CD4-positive, alpha-beta memory T cell (primary cell): ENCODE data around the gene MUC4. TPM values are rescaled to one million over a fixed set of nuclear protein-coding genes. Genes with fewer than 3 reads are reported as not detected.
A peak's percentile ranks its signal among the peaks of the same experiment; 100 is the strongest.
"Not testable (repeated sequence)": the region's sequence is repeated elsewhere in the genome, so short reads cannot be mapped to it uniquely, and the experiment has no call there.

ENCODE experiments used
- CTCF ChIA-PET: fragments of 350-600 bp; sonication (Branson Sonifier 250); formaldehyde crosslinking; loops from one replicate; lab custom pipeline; 2021; ENCODE audit warnings: inconsistent platforms; ENCODE audit not compliant: partially characterized antibody; lab: Charles Lee
- POLR2A ChIA-PET: fragments of 350-600 bp; sonication (Branson Sonifier 250); formaldehyde crosslinking; loops from one replicate; lab custom pipeline; 2021; ENCODE audit not compliant: partially characterized antibody; lab: Charles Lee
- DNase-seq, 5 donors: peaks; one replicate each; pipeline versions ENCODE4 v3.0.0 to v3.0.0-alpha.2; 2020 to 2022; ENCODE audit warnings: mixed read lengths in 1 of 5
- H3K27ac ChIP-seq: one replicate; pipeline ENCODE4 v1.7.0; 2013; ENCODE audit warnings: low read depth, low read length
- H3K27me3 ChIP-seq: 2 replicates; pipeline ENCODE4 v1.7.0; 2013; ENCODE audit warnings: mild to moderate bottlenecking, low read length, moderate library complexity; ENCODE audit not compliant: insufficient read depth
- H3K36me3 ChIP-seq: 2 replicates; pipeline ENCODE4 v1.7.0; 2013; ENCODE audit warnings: mild to moderate bottlenecking, low read length, moderate library complexity; ENCODE audit not compliant: insufficient read depth
- H3K4me1 ChIP-seq: 2 replicates; pipeline ENCODE4 v1.7.0; 2013; ENCODE audit warnings: mild to moderate bottlenecking, low read length, moderate library complexity; ENCODE audit not compliant: insufficient read depth
- H3K4me3 ChIP-seq, 2 donors: one replicate each; pipeline ENCODE4 v1.7.0; 2013; ENCODE audit warnings: low read length in 2 of 2, mild to moderate bottlenecking in 1 of 2
- H3K9me3 ChIP-seq, 2 donors: one replicate each; pipeline ENCODE4 v1.7.0; 2013; ENCODE audit warnings: low read length in 2 of 2, control low read depth in 1 of 2; ENCODE audit not compliant: control insufficient read depth in 1 of 2
- H3K27ac Mint-ChIP-seq, 7 donors: one replicate each; pipeline ENCODE4 v1.8.0; 2020 to 2021; ENCODE audit warnings: mixed read lengths in 7 of 7, mild to moderate bottlenecking in 6 of 7, inconsistent platforms in 3 of 7, moderate library complexity in 3 of 7
- H3K27me3 Mint-ChIP-seq, 2 donors: one replicate each; pipeline ENCODE4 v1.8.0; 2020 to 2021; ENCODE audit warnings: mixed read lengths in 2 of 2
- H3K36me3 Mint-ChIP-seq, 2 donors: one replicate each; pipeline ENCODE4 v1.8.0; 2020 to 2021; ENCODE audit warnings: mixed read lengths in 2 of 2, inconsistent platforms in 1 of 2, mild to moderate bottlenecking in 1 of 2
- H3K4me1 Mint-ChIP-seq, 4 donors: one replicate each; pipeline ENCODE4 v1.8.0; 2020 to 2021; ENCODE audit warnings: mixed read lengths in 4 of 4, mild to moderate bottlenecking in 1 of 4
- H3K4me3 Mint-ChIP-seq, 8 donors: one replicate each; pipeline ENCODE4 v1.8.0; 2020 to 2021; ENCODE audit warnings: mixed read lengths in 8 of 8, mild to moderate bottlenecking in 7 of 8, moderate library complexity in 6 of 8, inconsistent platforms in 3 of 8
- H3K9me3 Mint-ChIP-seq, 8 donors: one replicate each; pipeline ENCODE4 v1.8.0; 2020 to 2021; ENCODE audit warnings: mixed read lengths in 8 of 8, mild to moderate bottlenecking in 5 of 8, inconsistent platforms in 3 of 8, moderate library complexity in 1 of 8
- intact Hi-C: fragments of 100-400 bp; cut with micrococcal nuclease; formaldehyde crosslinking; loops from one replicate; pipeline ENCODE4 v1.15.1; 2023
- polyA plus RNA-seq, 2 donors: library from polyadenylated mRNA; unstranded; fragments of 300-500 nt; fragmentation: Illumina TruSeq; gene quantifications; one replicate each; pipeline ENCODE4 v1.2.3, GENCODE V29; 2021
- total RNA-seq, 2 experiments: library from RNA; stranded (reverse); gene quantifications; one replicate each; pipeline ENCODE4 v1.2.3, GENCODE V29; 2021

MUC4 gene
- total and polyA plus RNA-seq, 4 experiments from 2014 or later: not detected

GRCh38 chr3:195718477-195718984, 93.2 kb downstream of the MUC4 start:
- Histone ChIP-seq H3K4me3 (no peak overlapping the region), H3K4me1 (peaks cover 3% of the 10 kb centered on the region), H3K27ac (no peak overlapping the region), H3K36me3 (peaks cover 6% of the 10 kb centered on the region), H3K9me3 (no peaks in the 10 kb centered on the region), H3K27me3 (no peaks in the 10 kb centered on the region)
- Mint-ChIP-seq H3K9me3 (no peaks in the 10 kb centered on the region), H3K36me3 (peaks cover 20 to 22% of the 10 kb centered on the region in 2 donors), H3K27ac (no peak overlapping the region), H3K4me1 (no peaks in the 10 kb centered on the region), H3K4me3 (no peak overlapping the region), H3K27me3 (no peaks in the 10 kb centered on the region)
- no peak for DNase-seq
- ChIA-PET POLR2A (no interaction called here), CTCF (interaction anchor here (1.6 kb wide), 1 partner anchor 16 kb away, joined by 3 read pairs; no protein-coding TSS in a partner anchor)
- intact Hi-C loops: no loop called here

GRCh38 chr3:195717852-195718476, 93.8 kb downstream of the MUC4 start:
- Histone ChIP-seq H3K36me3 (peaks cover 6% of the 10 kb centered on the region), H3K27ac (no peak overlapping the region), H3K4me3 (no peak overlapping the region), H3K4me1 (peaks cover 3% of the 10 kb centered on the region), H3K27me3 (no peaks in the 10 kb centered on the region), H3K9me3 (no peaks in the 10 kb centered on the region)
- Mint-ChIP-seq H3K27ac (no peak overlapping the region), H3K36me3 (peaks cover 20 to 22% of the 10 kb centered on the region in 2 donors), H3K4me3 (no peak overlapping the region), H3K9me3 (no peaks in the 10 kb centered on the region), H3K27me3 (no peaks in the 10 kb centered on the region), H3K4me1 (no peaks in the 10 kb centered on the region)
- DNase-seq: no peak
- POLR2A ChIA-PET: no interaction called here
- intact Hi-C loops: no loop called here
- CTCF ChIA-PET: interaction anchor here (1.6 kb wide), 1 partner anchor 15 kb away, joined by 3 read pairs; no protein-coding TSS in a partner anchor

GRCh38 chr3:195717416-195717815, 94.3 kb downstream of the MUC4 start:
- Histone ChIP-seq H3K27me3 (no peaks in the 10 kb centered on the region), H3K4me1 (peaks cover 3% of the 10 kb centered on the region), H3K27ac (no peak overlapping the region), H3K9me3 (no peaks in the 10 kb centered on the region), H3K4me3 (no peak overlapping the region), H3K36me3 (peaks cover 6% of the 10 kb centered on the region)
- Mint-ChIP-seq H3K27me3 (no peaks in the 10 kb centered on the region), H3K36me3 (peaks cover 22% of the 10 kb centered on the region in 2 donors), H3K9me3 (no peaks in the 10 kb centered on the region), H3K4me1 (no peaks in the 10 kb centered on the region), H3K4me3 (no peak overlapping the region), H3K27ac (no peak overlapping the region)
- POLR2A ChIA-PET: no interaction called here
- intact Hi-C loops: no loop called here
- CTCF ChIA-PET: interaction anchor here (1.6 kb wide), 1 partner anchor 14 kb away, joined by 3 read pairs; no protein-coding TSS in a partner anchor
- DNase-seq: no peak

GRCh38 chr3:195715583-195716266, 96.0 kb downstream of the MUC4 start:
- Mint-ChIP-seq H3K9me3 (no peaks in the 10 kb centered on the region), H3K27ac (peak overlapping the region in 1 of 7 donors; percentile 1), H3K4me1 (no peaks in the 10 kb centered on the region), H3K27me3 (no peaks in the 10 kb centered on the region), H3K4me3 (no peak overlapping the region), H3K36me3 (peaks cover 27 to 39% of the 10 kb centered on the region in 2 donors)
- Histone ChIP-seq H3K27me3 (no peaks in the 10 kb centered on the region), H3K36me3 (peaks cover 14% of the 10 kb centered on the region), H3K4me3 (no peak overlapping the region), H3K4me1 (peaks cover under 1% of the 10 kb centered on the region), H3K9me3 (no peaks in the 10 kb centered on the region), H3K27ac (no peak overlapping the region)
- DNase-seq: no peak
- POLR2A ChIA-PET: no interaction called here
- intact Hi-C loops: no loop called here
- CTCF ChIA-PET: interaction anchor here (1.2 kb wide), 1 partner anchor 15 kb away, joined by 3 read pairs; no protein-coding TSS in a partner anchor

GRCh38 chr3:195715134-195715533, 96.6 kb downstream of the MUC4 start:
- intact Hi-C loops: no loop called here
- Mint-ChIP-seq H3K9me3 (no peaks in the 10 kb centered on the region), H3K4me3 (no peak overlapping the region), H3K27me3 (no peaks in the 10 kb centered on the region), H3K36me3 (peaks cover 31 to 45% of the 10 kb centered on the region in 2 donors), H3K27ac (no peak overlapping the region), H3K4me1 (no peaks in the 10 kb centered on the region)
- Histone ChIP-seq H3K27ac (no peak overlapping the region), H3K4me3 (no peak overlapping the region), H3K27me3 (no peaks in the 10 kb centered on the region), H3K9me3 (no peaks in the 10 kb centered on the region), H3K36me3 (peaks cover 14% of the 10 kb centered on the region), H3K4me1 (no peaks in the 10 kb centered on the region)
- POLR2A ChIA-PET: no interaction called here
- no peak for DNase-seq
- CTCF ChIA-PET: interaction anchor here (1.2 kb wide), 1 partner anchor 14 kb away, joined by 3 read pairs; no protein-coding TSS in a partner anchor

GRCh38 chr3:195714380-195715011, 97.2 kb downstream of the MUC4 start:
- intact Hi-C loops: no loop called here
- H3K9me3 Mint-ChIP-seq: no peaks in the 10 kb centered on the region
- peak overlapping the region in 1 of 8 donors; percentile 8 for H3K4me3 Mint-ChIP-seq
- CTCF ChIA-PET: no interaction called here
- H3K36me3 Mint-ChIP-seq: peaks cover 37 to 51% of the 10 kb centered on the region in 2 donors
- H3K4me3 ChIP-seq: no peak overlapping the region
- H3K27me3 ChIP-seq: no peaks in the 10 kb centered on the region
- peak overlapping the region in 1 of 7 donors; percentile 38 for H3K27ac Mint-ChIP-seq
- peaks cover 14% of the 10 kb centered on the region for H3K36me3 ChIP-seq
- no peaks in the 10 kb centered on the region for H3K4me1 ChIP-seq
- no peak for DNase-seq
- no peak overlapping the region for H3K27ac ChIP-seq
- H3K9me3 ChIP-seq: no peaks in the 10 kb centered on the region
- H3K4me1 Mint-ChIP-seq: no peaks in the 10 kb centered on the region
- POLR2A ChIA-PET: no interaction called here
- no peaks in the 10 kb centered on the region for H3K27me3 Mint-ChIP-seq

GRCh38 chr3:195713150-195713549, 98.6 kb downstream of the MUC4 start:
- H3K4me3 Mint-ChIP-seq, POLR2A ChIA-PET, CTCF ChIA-PET, H3K4me1 ChIP-seq, H3K27ac ChIP-seq, H3K4me1 Mint-ChIP-seq, H3K27me3 ChIP-seq, H3K9me3 ChIP-seq, H3K4me3 ChIP-seq, intact Hi-C loops, H3K27ac Mint-ChIP-seq, DNase-seq, H3K27me3 Mint-ChIP-seq, H3K9me3 Mint-ChIP-seq: not testable (repeated sequence)
- peaks cover 38 to 65% of the 10 kb centered on the region in 2 donors for H3K36me3 Mint-ChIP-seq
- H3K36me3 ChIP-seq: peaks cover 14% of the 10 kb centered on the region
